Measurements from ENCODE around the gene AMER3. TPM values are rescaled to one million over a fixed set of nuclear protein-coding genes. Genes with fewer than 3 reads are reported as not detected.

The AMER3 gene
- total and polyA plus RNA-seq, 2 donors (not counting 1 experiment from before 2014, with no cell fraction given), result not detected

GRCh38 chr2:130790804-130791616 lies 35.7 kb downstream of the AMER3 start:
- Histone ChIP-seq H2AFZ (ENCODE audit: low read length) (no peak overlapping the region), H3K9me3 (ENCODE audit: control insufficient read depth, insufficient read depth, low read depth, low read length) (no peaks in the 10 kb centered on the region), H3K79me2 (ENCODE audit: control insufficient read depth, insufficient read depth, low read length) (no peaks in the 10 kb centered on the region), H3K9ac (ENCODE audit: insufficient read depth, low read length) (no peak overlapping the region), H3K4me2 (ENCODE audit: extremely low read depth, insufficient read depth, low read length) (no peak overlapping the region), H3K36me3 (ENCODE audit: control insufficient read depth, insufficient read depth, low read length) (no peaks in the 10 kb centered on the region), H3K4me1 (ENCODE audit: control insufficient read depth, extremely low read depth, insufficient read depth, low read length) (no peaks in the 10 kb centered on the region), H3K27ac (ENCODE audit: insufficient read depth, low read length) (no peak overlapping the region), H3K27me3 (ENCODE audit: control insufficient read depth, insufficient read depth, low read length) (no peaks in the 10 kb centered on the region), H3K4me3 (replicated peaks in 1 of 4; ENCODE audit: control extremely low read depth in 1 of 4, insufficient read depth in 1 of 4, low read depth in 3 of 4, low read length in 4 of 4) (no peak overlapping the region), H4K20me1 (ENCODE audit: control insufficient read depth, extremely low read depth, insufficient read depth, low read length) (no peaks in the 10 kb centered on the region)
- DNase-seq (ENCODE audit: low read depth in 2 of 2), result no peak
- TF ChIP-seq CTCF (conservative IDR thresholded peaks at IDR 0.05 in 1 of 2, IDR thresholded peaks at IDR 0.05 in 1 of 2; ENCODE audit: low read depth in 1 of 2, low read length in 2 of 2) (no peak), EZH2 (IDR thresholded peaks at IDR 0.05; ENCODE audit: low read length, missing control alignments) (no peak)

GRCh38 chr2:130791617-130791939 lies 36.2 kb downstream of the AMER3 start:
- no peak for TF ChIP-seq EZH2 (IDR thresholded peaks at IDR 0.05; ENCODE audit: low read length, missing control alignments)
- no peak overlapping the region for H2AFZ ChIP-seq (ENCODE audit: low read length)

GRCh38 chr2:130795431-130795830 lies 40.1 kb downstream of the AMER3 start:
- Histone ChIP-seq H3K79me2 (ENCODE audit: control insufficient read depth, insufficient read depth, low read length) (no peaks in the 10 kb centered on the region), H2AFZ (ENCODE audit: low read length) (no peak overlapping the region), H3K9ac (ENCODE audit: insufficient read depth, low read length) (no peak overlapping the region), H3K27ac (ENCODE audit: insufficient read depth, low read length) (no peak overlapping the region), H3K4me3 (replicated peaks in 1 of 4; ENCODE audit: control extremely low read depth in 1 of 4, insufficient read depth in 1 of 4, low read depth in 3 of 4, low read length in 4 of 4) (no peak overlapping the region), H3K36me3 (ENCODE audit: control insufficient read depth, insufficient read depth, low read length) (no peaks in the 10 kb centered on the region), H4K20me1 (ENCODE audit: control insufficient read depth, extremely low read depth, insufficient read depth, low read length) (no peaks in the 10 kb centered on the region), H3K9me3 (ENCODE audit: control insufficient read depth, insufficient read depth, low read depth, low read length) (no peaks in the 10 kb centered on the region), H3K4me1 (ENCODE audit: control insufficient read depth, extremely low read depth, insufficient read depth, low read length) (no peaks in the 10 kb centered on the region), H3K4me2 (ENCODE audit: extremely low read depth, insufficient read depth, low read length) (no peak overlapping the region), H3K27me3 (ENCODE audit: control insufficient read depth, insufficient read depth, low read length) (no peaks in the 10 kb centered on the region)
- TF ChIP-seq CTCF (conservative IDR thresholded peaks at IDR 0.05 in 1 of 2, IDR thresholded peaks at IDR 0.05 in 1 of 2; ENCODE audit: low read depth in 1 of 2, low read length in 2 of 2) (no peak), EZH2 (IDR thresholded peaks at IDR 0.05; ENCODE audit: low read length, missing control alignments) (no peak)
- DNase-seq (ENCODE audit: low read depth in 2 of 2), result no peak

More at GRCh38 chr2:130791617-130791939, 36.2 kb downstream of the AMER3 start:
- Histone ChIP-seq H3K27ac (ENCODE audit: insufficient read depth, low read length) (no peak overlapping the region), H3K4me2 (ENCODE audit: extremely low read depth, insufficient read depth, low read length) (no peak overlapping the region), H3K4me1 (ENCODE audit: control insufficient read depth, extremely low read depth, insufficient read depth, low read length) (no peaks in the 10 kb centered on the region), H3K27me3 (ENCODE audit: control insufficient read depth, insufficient read depth, low read length) (no peaks in the 10 kb centered on the region), H3K9me3 (ENCODE audit: control insufficient read depth, insufficient read depth, low read depth, low read length) (no peaks in the 10 kb centered on the region), H3K36me3 (ENCODE audit: control insufficient read depth, insufficient read depth, low read length) (no peaks in the 10 kb centered on the region), H3K79me2 (ENCODE audit: control insufficient read depth, insufficient read depth, low read length) (no peaks in the 10 kb centered on the region), H4K20me1 (ENCODE audit: control insufficient read depth, extremely low read depth, insufficient read depth, low read length) (no peaks in the 10 kb centered on the region), H3K9ac (ENCODE audit: insufficient read depth, low read length) (no peak overlapping the region), H3K4me3 (replicated peaks in 1 of 4; ENCODE audit: control extremely low read depth in 1 of 4, insufficient read depth in 1 of 4, low read depth in 3 of 4, low read length in 4 of 4) (no peak overlapping the region)
- DNase-seq (ENCODE audit: low read depth in 2 of 2), result no peak

Data from fibroblast of lung (primary cell).